DMS53 (cell line): Measurements from ENCODE around the gene SRP54.
"Not testable (repeated sequence)": the region's sequence is repeated elsewhere in the genome, so short reads cannot be mapped to it uniquely, and the experiment has no call there.

ENCODE experiments used
- DNase-seq: peaks from one replicate; lab custom pipeline; 2025; lab: John Stamatoyannopoulos, UW

SRP54 gene

DNA sequence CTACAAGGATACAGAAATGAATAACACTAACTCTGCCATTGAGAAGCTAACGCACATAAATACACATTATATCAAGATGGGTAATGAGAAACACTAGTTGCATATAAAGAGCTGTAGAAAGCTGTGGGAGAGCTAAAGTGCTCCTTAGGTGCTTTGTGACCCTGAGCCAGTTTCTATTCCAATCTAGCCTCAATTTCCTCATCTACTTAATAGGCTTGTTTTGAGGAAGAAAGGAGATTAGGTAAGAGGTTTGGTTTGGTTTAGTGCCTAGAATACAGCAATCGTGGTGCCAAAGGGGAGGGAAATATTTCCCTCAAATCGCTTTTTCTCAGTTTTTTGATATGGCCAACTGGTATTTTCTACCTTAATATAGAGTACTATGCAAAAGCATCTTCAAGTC is 994 bp downstream of the SRP54 start:
- no peak for DNase-seq

DNA sequence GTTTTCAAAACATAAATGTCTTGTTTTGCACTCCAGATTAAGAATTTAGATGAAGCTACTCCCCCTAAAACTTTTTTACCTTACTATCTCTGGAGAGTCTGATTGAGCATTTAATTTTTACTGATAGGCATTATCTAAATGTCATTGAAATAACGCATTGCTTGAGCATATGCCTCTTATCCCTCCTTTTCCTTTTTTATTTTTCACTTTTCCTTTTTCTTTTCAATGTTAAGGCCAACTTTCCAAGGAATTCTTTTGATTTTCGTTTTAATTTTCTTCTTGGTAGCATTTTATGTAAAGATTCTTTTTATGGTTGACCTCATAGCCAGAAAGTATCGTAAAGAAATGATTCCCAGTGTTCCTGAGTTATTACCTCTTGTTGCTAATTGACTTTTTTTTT is 2.9 kb downstream of the SRP54 start:
- DNase-seq: no peak

DNA sequence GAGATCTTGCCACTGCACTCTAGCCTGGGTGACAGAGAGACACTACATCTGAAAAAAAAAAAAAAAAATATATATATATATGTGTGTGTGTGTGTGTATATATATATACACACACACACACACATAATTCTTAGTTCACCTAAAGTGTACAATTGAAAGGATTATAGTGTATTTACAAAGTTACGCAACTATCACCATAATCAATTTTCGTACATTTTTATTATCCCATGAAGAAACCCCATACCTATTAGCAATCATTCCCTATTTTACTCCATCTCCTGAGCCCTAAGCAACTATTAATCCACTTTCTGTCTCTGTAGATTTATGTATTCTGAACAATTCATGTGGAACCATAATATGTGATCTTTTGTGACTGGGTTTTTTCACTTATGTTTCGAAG is 4.4 kb downstream of the SRP54 start:
- no peak for DNase-seq

DNA sequence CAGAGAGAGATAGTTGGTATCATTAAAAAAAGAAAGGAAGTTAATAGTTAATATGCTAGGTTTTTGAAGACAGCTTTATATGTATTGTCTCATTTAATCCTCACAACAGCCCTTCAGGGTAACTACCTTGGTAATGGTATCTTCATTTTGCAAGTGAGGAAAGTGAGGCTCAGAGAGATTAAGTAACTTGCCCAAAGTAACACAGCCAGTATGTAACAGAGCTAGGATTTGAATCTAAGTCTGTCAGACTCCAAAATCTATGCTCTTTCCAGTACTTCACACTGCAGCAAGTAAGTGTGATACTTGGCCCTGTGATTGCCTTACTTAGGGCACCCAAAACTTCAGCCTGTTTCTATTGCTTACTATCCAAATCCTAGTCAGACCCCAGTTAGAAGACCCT is 7.0 kb downstream of the SRP54 start:
- no peak for DNase-seq

DNA sequence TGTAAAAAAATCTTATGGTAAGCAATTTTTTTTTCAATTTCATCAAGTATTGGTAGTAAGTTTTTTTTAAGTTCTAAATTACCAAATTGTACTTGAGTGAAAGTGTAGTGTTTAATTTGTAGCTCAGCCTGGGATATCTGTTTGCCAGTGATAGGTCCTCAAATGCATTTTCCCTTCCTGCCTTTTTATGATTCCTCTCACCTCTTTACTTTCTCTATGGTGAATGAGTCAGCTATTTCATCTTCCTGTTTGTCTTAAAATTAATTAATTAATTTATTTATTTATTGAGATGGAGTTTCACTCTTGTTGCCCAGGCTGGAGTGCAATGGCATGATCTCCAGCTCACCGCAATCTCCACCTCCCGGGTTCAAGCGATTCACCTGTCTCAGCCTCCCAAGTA is 10.6 kb downstream of the SRP54 start:
- peak; percentile 13 for DNase-seq

DNA sequence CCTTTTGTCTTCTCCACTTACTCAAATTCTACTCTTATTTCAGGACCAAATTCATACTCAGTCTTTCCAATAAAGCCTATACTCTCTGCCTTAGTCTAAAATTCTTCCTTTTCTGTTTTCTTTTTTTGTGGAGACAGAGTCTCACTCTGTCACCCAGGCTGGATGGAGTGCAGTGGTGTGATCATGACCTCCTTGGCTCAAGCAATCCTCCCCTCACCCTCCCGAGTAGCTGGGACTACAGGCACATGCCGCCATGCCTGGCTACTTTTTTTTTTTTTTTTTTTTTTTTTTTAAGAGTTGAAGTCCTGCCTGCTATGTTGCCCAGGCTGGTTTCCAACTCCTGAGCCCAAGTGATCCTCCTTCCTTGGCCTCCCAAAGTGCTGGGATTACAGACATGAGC is 11.9 kb downstream of the SRP54 start:
- DNase-seq: no peak

DNA sequence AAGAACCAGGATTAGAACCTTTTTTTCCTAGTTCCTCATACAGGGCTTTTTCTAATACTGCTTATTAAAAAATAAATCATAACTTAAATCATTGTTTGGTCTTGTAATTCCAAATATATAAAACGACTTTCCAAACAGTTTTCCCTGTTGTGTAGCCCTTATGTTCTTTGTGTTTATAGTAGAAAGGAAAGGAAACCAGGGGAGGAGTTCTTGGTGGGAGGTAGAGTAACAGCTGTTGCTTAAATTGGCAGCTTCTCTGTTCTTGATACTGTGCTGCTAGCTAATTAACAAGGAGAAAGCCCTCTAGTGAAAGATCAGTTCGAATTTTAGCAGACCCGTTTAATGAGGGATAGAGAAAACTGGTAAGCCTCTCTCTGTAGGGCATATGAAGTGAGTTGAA is 15.0 kb downstream of the SRP54 start:
- DNase-seq: no peak

DNA sequence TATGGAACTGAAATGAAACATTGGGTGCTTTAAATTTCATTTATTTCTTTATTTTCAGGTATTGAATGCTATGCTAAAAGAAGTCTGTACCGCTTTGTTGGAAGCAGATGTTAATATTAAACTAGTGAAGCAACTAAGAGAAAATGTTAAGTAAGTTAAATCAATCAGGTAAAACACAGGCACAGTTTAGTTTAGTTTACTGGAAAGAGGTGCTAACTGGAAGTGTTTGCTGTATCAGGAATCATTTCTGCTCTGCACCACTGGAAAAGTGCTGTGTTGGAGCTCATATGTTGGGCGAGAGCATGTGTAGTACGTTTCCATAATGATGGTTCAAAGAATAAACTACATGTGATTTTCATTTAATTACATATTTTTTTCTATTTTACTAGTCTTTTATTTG is 16.7 kb downstream of the SRP54 start:
- DNase-seq: no peak

DNA sequence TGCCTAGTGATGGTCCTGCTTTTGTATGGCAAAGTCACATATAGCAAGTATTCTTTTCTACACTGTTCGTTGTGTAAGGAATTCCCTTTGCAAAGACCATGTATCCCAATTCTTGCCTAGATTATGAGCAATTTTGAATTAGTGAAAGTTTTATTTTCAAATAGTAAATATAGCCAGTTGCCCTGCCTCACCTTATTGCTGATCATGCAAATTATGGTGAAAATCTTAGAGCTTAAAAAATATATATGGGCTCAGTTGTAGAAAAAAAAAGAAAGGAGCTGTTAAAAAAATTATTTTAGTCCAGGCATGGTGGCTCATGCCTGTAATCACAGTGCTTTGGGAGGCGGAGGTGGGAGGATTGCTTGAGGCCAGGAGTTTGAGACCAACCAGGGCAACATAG is 18.8 kb downstream of the SRP54 start:
- no peak for DNase-seq

DNA sequence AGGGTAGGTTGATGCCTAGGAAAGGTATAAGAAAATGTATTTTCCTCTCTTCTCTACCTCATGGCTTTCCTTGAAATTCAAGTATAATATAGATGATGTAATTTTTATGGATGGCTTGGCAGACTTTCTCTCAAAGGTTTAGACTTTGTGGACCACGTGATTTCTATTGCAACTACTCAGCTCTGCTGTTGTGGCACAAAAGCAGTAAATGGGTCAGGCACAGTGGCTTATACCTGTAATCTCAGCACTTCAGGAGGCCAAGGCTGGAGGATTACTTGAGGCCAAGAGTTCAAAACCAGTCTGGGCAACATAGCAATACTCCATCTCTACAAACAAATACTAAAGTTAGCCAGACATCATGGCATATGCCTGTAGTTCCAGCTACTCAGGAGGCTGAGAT is 22.0 kb downstream of the SRP54 start:
- no peak for DNase-seq

DNA sequence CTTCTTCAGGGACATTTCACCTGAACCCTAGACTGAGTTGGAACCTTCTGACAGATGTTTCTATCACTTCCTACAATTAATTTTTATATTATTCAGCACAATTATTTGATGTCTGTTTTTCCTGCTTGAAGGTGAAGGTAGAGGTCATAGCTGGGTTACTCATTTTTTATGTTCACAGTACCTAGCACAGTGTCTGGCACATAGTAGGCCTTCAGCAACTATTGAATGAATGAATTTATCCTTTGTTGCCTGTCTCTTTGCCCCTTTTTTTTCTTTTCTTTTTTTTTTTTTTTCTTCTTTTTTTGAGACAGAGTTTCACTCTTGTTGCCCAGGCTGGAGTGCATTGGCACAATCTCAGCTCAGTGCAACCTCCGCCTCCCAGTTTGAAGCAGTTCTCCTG is 33.8 kb downstream of the SRP54 start:
- DNase-seq: no peak

DNA sequence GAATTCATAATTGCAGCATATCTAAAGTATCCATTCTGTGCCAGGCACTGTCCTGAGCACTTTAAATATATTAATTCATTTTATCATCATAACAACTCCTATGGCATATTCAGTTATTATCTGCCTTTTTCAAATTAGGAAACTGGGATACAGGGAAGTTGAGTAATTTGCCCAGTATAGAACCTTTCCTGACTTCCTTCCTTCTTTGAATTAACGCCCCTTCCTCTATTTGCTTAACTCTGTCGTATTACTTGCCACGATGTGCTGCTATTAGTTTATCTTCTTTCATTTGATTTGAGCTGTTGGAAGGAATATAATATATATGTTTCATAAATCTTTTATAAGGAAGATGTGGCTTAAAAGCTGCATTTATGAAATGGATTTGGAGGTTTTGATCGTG is 37.9 kb downstream of the SRP54 start:
- DNase-seq: no peak

DNA sequence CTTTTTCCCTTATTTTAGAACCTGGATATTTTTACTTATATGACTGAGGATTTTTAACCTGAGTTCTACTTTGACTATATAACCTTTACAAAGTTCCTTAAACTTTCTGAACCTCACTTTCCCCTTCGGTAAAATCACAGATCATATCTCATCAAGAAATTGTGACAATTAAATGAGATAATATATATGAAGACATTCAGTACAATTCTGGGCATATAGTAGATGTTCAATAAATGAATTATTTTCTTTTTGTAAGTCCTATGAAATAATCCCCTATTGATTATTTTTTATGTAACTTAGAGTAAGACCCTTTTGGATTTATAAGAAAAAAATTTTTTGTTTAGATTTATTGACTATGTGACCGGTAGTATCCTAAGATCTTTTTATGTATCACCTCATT is 45.6 kb downstream of the SRP54 start:
- DNase-seq: no peak

DNA sequence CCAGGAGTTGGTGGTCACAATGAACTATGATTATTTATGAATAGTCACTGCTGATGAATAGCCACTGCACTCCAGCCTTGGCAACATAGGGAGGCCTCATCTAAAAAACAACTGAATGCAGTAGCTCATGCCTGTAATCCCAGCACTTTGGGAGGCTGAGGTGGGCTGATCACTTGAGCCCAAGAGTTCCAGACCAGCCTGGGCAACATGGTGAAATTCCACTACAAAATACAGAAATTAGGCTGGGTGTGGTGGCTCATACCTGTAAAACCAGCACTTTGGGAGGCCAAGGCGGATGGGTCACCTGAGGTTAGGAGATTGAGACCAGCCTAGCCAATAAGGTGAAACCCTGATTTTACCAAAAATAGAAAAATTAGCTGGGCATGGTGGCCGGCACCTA is 49.8 kb downstream of the SRP54 start:
- no peak for DNase-seq

DNA sequence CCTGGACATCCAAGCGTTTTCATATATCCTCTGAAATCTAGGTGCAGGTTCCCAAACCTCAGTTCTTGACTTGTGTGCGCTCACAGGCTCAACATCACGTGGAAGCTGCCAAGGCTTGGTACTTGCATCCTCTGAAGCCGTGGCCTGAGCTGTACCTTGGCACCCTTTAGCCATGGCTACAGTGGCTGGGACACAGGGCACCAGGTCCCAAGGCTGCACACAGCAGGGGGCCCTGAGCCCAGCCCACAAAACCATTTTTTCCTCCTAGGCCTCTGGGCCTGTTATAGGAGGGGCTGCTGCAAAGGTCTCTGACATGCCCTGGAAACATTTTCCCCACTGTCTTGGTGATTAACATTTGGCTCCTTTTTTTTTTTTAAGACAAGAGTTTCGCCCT is 51.6 kb downstream of the SRP54 start:
- DNase-seq: peak; percentile 1

DNA sequence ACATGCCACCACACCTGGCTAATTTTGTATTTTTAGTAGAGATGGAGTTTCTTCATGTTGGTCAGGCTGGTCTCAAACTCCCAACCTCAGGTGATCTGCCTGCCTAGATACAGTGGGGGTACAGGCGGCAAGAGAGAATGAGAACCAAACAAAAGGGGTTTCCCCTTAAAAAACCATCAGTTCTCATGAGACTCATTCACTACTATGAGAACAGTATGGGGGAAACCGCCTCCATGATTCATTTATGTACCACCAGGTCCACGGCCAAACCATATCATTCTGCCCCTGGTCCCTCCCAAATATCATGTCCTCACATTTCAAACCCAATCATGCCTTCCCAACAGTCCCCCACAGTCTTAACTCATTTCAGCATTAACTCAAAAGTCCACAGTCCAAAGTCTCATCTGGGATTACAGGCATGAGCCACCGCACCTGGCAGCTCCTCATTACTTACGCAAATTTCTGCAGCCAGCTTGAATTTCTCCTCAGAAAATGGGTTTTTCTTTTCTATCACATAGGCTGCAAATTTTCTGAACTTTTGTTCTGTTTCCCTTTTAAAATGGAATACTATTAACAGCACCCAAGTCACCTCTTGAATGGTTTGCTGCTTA is 52.3 kb downstream of the SRP54 start:
- DNase-seq: not testable (repeated sequence)

DNA sequence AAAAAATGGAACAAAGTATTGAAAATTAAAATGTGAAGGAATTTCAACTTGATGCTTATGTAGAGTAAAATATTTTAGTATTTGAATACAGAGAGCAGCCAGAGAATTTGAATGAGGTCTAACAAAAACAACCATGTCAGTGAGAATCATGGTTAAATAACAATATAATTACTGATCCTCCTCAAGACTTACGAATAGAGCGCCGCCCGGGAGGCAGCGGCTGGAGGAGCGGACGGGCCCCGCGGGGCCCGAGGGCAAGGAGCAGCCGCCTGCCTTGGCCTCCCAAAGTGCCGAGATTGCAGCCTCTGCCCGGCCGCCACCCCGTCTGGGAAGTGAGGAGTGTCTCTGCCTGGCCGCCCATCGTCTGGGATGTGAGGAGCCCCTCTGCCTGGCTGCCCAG is 55.5 kb downstream of the SRP54 start:
- DNase-seq: not testable (repeated sequence)

DNA sequence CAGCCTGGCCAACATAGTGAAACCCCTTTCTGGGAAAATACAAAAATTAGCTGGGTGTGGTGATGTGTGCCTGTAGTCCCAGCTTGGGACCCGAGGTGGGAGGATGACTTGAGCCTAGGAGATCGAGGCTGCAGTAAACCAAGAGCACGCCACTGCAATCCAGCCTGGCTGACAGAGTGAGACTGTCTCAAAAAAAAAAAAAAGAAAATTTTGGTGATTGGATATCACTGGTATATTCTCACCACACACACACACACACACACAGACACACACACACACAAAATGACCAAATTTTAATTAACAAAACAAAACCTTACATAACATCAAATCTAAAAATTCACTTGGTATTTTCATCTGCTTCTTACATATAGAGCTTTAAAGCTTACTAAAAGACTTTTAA is 59.8 kb downstream of the SRP54 start:
- DNase-seq: no peak

DNA sequence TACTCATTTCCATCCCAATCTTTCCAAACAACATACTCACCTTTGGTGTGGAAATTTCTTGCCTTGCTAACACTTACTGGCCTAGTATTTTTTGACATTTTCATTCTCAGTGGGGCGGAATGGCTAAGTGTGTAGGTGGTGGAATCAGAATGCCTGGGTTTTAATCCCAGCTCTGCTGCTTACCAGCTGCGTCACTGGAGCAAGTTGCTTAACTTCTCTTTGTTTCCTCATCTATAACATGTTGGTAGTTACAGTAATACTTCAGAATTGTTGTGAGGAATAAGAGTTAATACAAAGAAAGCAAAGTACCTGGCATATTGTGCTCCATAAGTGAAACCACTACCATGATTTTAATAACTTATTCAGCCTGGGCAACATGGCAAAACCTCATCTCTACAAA is 60.3 kb downstream of the SRP54 start:
- DNase-seq: no peak

DNA sequence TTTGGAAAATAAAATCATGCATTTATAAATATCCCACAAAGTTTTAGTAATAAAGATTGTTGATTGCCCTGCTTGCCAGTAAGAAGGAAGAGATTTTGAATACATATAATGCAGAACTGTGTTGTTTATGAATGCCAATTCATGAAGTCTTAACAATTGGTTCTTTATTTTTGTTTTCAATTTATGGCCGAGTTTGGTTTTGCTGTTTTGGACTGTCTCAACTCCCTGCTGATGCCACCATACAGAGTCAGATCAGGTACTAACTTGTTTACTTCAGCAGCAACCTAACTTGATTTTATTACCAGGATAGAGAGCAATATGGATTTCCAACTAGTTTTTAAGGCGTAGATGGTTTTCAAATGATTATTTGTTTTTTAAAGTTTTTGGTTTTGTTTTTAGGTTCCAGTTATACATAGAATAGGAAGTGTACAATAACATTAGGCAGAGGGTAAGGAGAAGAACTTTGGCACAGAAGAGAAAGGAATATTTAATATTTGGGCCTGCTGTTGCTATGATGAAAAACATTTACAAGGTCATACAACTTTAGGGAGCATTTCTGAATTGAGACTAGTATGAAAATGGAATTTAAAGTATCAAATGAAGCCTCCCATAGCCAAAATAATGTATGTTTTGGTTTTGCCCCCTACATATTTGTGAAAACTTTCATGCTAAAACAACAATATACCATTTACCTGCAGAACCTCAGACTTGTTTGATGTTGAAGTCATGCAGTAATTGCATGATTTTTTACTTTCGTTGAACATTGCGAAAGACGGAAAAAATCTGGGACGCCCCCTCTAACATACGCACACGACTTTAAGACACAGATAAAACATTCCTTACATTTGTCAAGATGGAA is 62.4 kb downstream of the SRP54 start:
- DNase-seq: no peak

DNA sequence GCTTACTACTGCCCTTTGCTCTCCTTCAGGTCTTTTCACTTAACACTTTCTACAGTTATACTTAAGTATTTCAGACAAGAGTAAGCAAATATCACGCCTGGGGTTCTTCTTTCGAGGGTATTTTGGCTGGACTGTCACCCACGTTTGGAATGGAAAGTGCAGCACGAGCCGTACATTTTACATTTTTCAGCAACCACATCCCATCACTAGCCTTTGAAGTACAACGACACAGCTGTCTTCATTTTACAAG is 62.9 kb downstream of the SRP54 start:
- DNase-seq: no peak

DNA sequence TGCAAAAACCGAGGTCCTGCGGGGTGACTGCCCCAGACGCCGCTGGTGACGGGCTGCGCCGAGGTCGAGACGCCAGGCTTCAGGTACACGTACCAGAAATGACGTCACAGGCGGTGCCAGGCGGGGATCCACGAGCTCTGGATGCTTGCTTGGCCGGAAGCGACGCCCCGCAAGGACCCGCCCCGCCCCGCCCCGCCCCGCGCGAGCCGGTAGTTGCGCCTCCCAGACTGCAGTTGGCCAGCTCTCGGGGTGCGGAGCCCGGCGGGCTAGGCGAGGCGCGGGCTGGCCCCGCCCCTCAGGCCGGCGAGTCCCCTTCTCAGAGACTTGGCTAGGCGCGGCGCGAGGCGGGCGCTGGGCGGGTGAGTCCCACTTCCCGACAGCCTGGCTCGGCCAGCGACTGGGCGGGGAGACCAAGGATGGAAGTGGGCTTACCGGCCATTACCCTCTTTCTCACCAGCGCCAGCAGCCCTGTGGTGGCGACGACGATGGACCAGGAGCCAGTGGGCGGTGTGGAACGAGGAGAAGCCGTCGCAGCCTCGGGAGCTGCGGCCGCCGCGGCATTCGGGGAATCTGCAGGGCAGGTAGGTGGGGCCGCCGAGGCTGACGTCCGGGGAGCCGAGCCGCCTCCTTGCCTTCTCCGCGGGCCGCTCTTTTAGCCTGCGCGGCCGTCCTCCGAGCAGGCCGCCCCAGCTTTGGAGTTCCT is 63.4 kb downstream of the SRP54 start, which contains the start of gene FAM177A1:
FAM177A1 (plus strand) TSS at position 225 of the 703 bp plus-strand sequence; CDS start at position 417, 192 bp downstream.
- DNase-seq: peak; percentile 97

DNA sequence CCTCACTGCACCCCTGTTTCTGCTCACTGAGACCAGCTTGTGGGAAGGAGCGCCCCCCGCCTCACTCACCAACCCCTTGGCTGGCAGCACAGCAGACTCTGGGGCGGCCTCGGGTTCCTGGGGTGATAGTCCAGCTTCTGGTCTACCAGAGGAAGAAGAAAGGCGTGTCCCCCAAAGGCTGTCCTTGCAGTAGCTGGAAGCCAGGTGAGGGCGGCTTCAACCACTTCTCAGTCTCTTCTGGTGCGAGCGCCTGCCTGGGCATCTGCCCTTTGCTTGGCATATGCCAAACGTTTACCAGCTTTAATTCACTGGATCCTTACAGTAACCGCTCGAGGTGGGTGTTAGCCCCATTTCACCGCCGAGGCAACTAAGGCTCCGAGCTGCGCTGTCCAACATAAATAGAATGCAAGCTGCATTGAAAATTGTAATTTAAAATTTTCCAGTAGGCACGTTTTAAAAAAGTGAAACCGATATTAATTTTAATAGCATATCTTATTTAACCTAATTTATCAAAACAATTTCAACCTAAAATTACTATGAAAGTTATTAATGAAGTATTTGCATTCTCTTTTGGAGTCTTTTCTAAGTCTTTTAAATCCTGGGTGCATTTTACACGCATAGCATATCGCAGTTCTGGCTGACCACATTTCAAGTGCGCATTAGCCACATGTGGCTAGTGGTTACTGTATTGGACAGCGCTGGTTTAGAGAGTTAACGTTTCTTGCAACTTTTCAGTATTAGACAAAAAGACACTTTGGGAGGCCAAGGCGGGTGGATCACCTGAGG is 64.2 kb downstream of the SRP54 start:
- DNase-seq: peak; percentile 60
